WTC11 (cell line): ENCODE measurements around the gene IL21R. TPM values are rescaled to one million over a fixed set of nuclear protein-coding genes. Genes with fewer than 3 reads are reported as not detected.

Source experiments
- ATAC-seq: fragments of 200-7000 bp; cut with Tn5 transposase; 2 replicates; pipeline ENCODE4 v1.10.0; 2021; ENCODE audit warnings: mild to moderate bottlenecking, moderate library complexity
- CTCF ChIA-PET: fragments of 300-600 bp; sonication (Branson Sonifier 250); formaldehyde crosslinking; loops from one replicate; lab custom pipeline; 2021; ENCODE audit warnings: antibody characterized with exemption; lab: Charles Lee
- POLR2A ChIA-PET: fragments of 350-600 bp; sonication (Branson Sonifier 250); formaldehyde crosslinking; loops from one replicate; lab custom pipeline; 2021; ENCODE audit warnings: antibody characterized with exemption; lab: Charles Lee
- DNase-seq: peaks from one replicate; pipeline ENCODE4 v3.0.0; 2021; ENCODE audit warnings: low spot score
- H3K27ac Mint-ChIP-seq: 2 replicates; pipeline ENCODE4 v1.8.0; 2021; ENCODE audit warnings: mixed read lengths
- H3K27me3 Mint-ChIP-seq: 2 replicates; pipeline ENCODE4 v1.8.0; 2021; ENCODE audit warnings: low read depth, mild to moderate bottlenecking, moderate library complexity, mixed read lengths
- H3K36me3 Mint-ChIP-seq: 2 replicates; pipeline ENCODE4 v1.8.0; 2021; ENCODE audit warnings: mixed read lengths
- H3K4me1 Mint-ChIP-seq: 2 replicates; pipeline ENCODE4 v1.8.0; 2022; ENCODE audit warnings: mixed read lengths
- H3K4me3 Mint-ChIP-seq: 2 replicates; pipeline ENCODE4 v1.8.0; 2021; ENCODE audit warnings: mild to moderate bottlenecking, moderate library complexity, mixed read lengths
- H3K9me3 Mint-ChIP-seq: 2 replicates; pipeline ENCODE4 v1.8.0; 2021; ENCODE audit warnings: mixed read lengths
- ARID4B ChIP-seq: sonication (generic); formaldehyde crosslinking; IDR thresholded peaks from 2 replicates; pipeline ENCODE4 v1.8.0; 2023; ENCODE audit warnings: missing genetic modification reagents, mild to moderate bottlenecking, borderline replicate concordance
- CDX4 ChIP-seq: fragments of 250-450 bp; sonication (Bioruptor Pico); IDR thresholded peaks from 2 replicates; pipeline ENCODE4 v1.9.0; 2021; ENCODE audit warnings: moderate library complexity, mild to moderate bottlenecking, inconsistent platforms, borderline replicate concordance
- CREM ChIP-seq: sonication (generic); formaldehyde crosslinking; IDR thresholded peaks from 2 replicates; pipeline ENCODE4 v1.8.1; 2022; ENCODE audit warnings: mild to moderate bottlenecking, missing genetic modification reagents, moderate library complexity
- CTCF ChIP-seq: fragments of 200-600 bp; IDR thresholded peaks from 2 replicates; pipeline ENCODE4 v1.8.0; 2022; ENCODE audit warnings: antibody characterized with exemption
- FOXP1 ChIP-seq: sonication (generic); formaldehyde crosslinking; IDR thresholded peaks from 2 replicates; pipeline ENCODE4 v1.8.0; 2022; ENCODE audit warnings: missing genetic modification reagents, mild to moderate bottlenecking, moderate library complexity, borderline replicate concordance
- GABPB1 ChIP-seq: sonication (generic); formaldehyde crosslinking; IDR thresholded peaks from 2 replicates; pipeline ENCODE4 v1.8.1; 2023; ENCODE audit warnings: mild to moderate bottlenecking, missing genetic modification reagents
- GRHL2 ChIP-seq: fragments of 250-450 bp; sonication (Bioruptor Pico); IDR thresholded peaks from 2 replicates; pipeline ENCODE4 v1.8.0; 2022; ENCODE audit warnings: mild to moderate bottlenecking, moderate library complexity; ENCODE audit not compliant: insufficient replicate concordance, severe bottlenecking
- IRF2 ChIP-seq: sonication (generic); formaldehyde crosslinking; IDR thresholded peaks from 2 replicates; pipeline ENCODE4 v1.8.0; 2022; ENCODE audit warnings: low read depth, missing genetic modification reagents, borderline replicate concordance
- MXD4 ChIP-seq: fragments of 250-450 bp; sonication (Bioruptor Pico); IDR thresholded peaks from 2 replicates; pipeline ENCODE4 v1.8.0; 2021; ENCODE audit warnings: mild to moderate bottlenecking, moderate library complexity, borderline replicate concordance
- NFATC4 ChIP-seq: fragments of 250-450 bp; sonication (Bioruptor Pico); IDR thresholded peaks from 2 replicates; pipeline ENCODE4 v1.9.0; 2021; ENCODE audit warnings: mild to moderate bottlenecking
- NFE2L1 ChIP-seq: sonication (generic); formaldehyde crosslinking; IDR thresholded peaks from 2 replicates; pipeline ENCODE4 v1.8.1; 2023; ENCODE audit warnings: missing genetic modification reagents
- NFYB ChIP-seq: sonication (generic); formaldehyde crosslinking; conservative IDR thresholded peaks from 2 replicates; pipeline ENCODE4 v1.8.0; 2022; ENCODE audit warnings: low read depth, missing genetic modification reagents
- OVOL2 ChIP-seq: fragments of 250-450 bp; sonication (Bioruptor Pico); IDR thresholded peaks from 2 replicates; pipeline ENCODE4 v1.9.0; 2021; ENCODE audit warnings: mild to moderate bottlenecking, borderline replicate concordance
- PRRX2 ChIP-seq: fragments of 250-450 bp; sonication (Bioruptor Pico); IDR thresholded peaks from 2 replicates; pipeline ENCODE4 v1.8.0; 2021; ENCODE audit warnings: mild to moderate bottlenecking
- ZBTB21 ChIP-seq: sonication (generic); formaldehyde crosslinking; IDR thresholded peaks from 2 replicates; pipeline ENCODE4 v1.8.1; 2023; ENCODE audit warnings: mild to moderate bottlenecking, missing genetic modification reagents, borderline replicate concordance
- ZBTB43 ChIP-seq: sonication (generic); formaldehyde crosslinking; IDR thresholded peaks from 2 replicates; pipeline ENCODE4 v1.8.1; 2023; ENCODE audit warnings: mild to moderate bottlenecking, missing genetic modification reagents
- ZNF121 ChIP-seq: sonication (generic); formaldehyde crosslinking; IDR thresholded peaks from 2 replicates; pipeline ENCODE4 v1.8.0; 2023; ENCODE audit warnings: missing genetic modification reagents
- ZNF138 ChIP-seq: sonication (generic); formaldehyde crosslinking; conservative IDR thresholded peaks from 2 replicates; pipeline ENCODE4 v1.8.1; 2022; ENCODE audit warnings: mild to moderate bottlenecking, moderate library complexity, missing genetic modification reagents
- ZNF317 ChIP-seq: sonication (generic); formaldehyde crosslinking; IDR thresholded peaks from 2 replicates; pipeline ENCODE4 v1.8.1; 2023; ENCODE audit warnings: low read depth, mild to moderate bottlenecking, moderate library complexity, missing genetic modification reagents, borderline replicate concordance
- ZSCAN18 ChIP-seq: fragments of 250-450 bp; sonication (Bioruptor Pico); IDR thresholded peaks from 2 replicates; pipeline ENCODE4 v2.1.2; 2022; ENCODE audit warnings: mild to moderate bottlenecking, moderate library complexity
- total RNA-seq: library from RNA; stranded (reverse); gene quantifications from 3 replicates; pipeline ENCODE4 v1.2.3, GENCODE V29; 2021

IL21R gene
- total RNA-seq, 1 experiment from 2014 or later: 0.70 TPM

- POLR2A ChIA-PET: interaction anchor here (0.7 kb wide), 1 partner anchor 588 kb away, joined by 3 read pairs; no protein-coding TSS in a partner anchor
- peaks cover 21% of the 10 kb centered on the region for H3K9me3 Mint-ChIP-seq
Observed at GRCh38 chr16:27390151-27390550, 11.8 kb upstream of the IL21R start.

GRCh38 chr16:27392671-27393070 lies 9.3 kb upstream of the IL21R start:
- Mint-ChIP-seq H3K9me3 (peaks cover 21% of the 10 kb centered on the region), H3K27ac (no peak overlapping the region), H3K27me3 (peaks cover 7% of the 10 kb centered on the region), H3K36me3 (no peaks in the 10 kb centered on the region), H3K4me1 (no peaks in the 10 kb centered on the region), H3K4me3 (no peak overlapping the region)
- POLR2A ChIA-PET: no interaction called here
- DNase-seq: no peak
- CTCF ChIA-PET: no interaction called here
- no peak for ATAC-seq
- TF ChIP-seq MXD4 (CRISPR knock-in tag) (no peak), GABPB1 (CRISPR knock-in tag) (no peak), NFATC4 (CRISPR knock-in tag) (no peak), ZNF317 (CRISPR knock-in tag) (no peak), CREM (CRISPR knock-in tag) (no peak), OVOL2 (CRISPR knock-in tag) (no peak), PRRX2 (no peak), CDX4 (CRISPR knock-in tag) (no peak), ARID4B (CRISPR knock-in tag) (no peak), NFYB (no peak), GRHL2 (no peak), ZNF138 (CRISPR knock-in tag) (no peak), FOXP1 (CRISPR knock-in tag) (no peak)

More at GRCh38 chr16:27390151-27390550, 11.8 kb upstream of the IL21R start:
- H3K27ac Mint-ChIP-seq: no peak overlapping the region
- DNase-seq (no peak), ATAC-seq (no peak)
- no peaks in the 10 kb centered on the region for H3K36me3 Mint-ChIP-seq
- CTCF ChIA-PET: no interaction called here
- TF ChIP-seq OVOL2 (CRISPR knock-in tag): no peak
- TF ChIP-seq IRF2 (CRISPR knock-in tag): no peak
- TF ChIP-seq CTCF: no peak
- no peak for TF ChIP-seq FOXP1 (CRISPR knock-in tag)
- TF ChIP-seq ZNF138 (CRISPR knock-in tag): no peak
- TF ChIP-seq NFATC4 (CRISPR knock-in tag): no peak
- no peak for TF ChIP-seq ZBTB43
- TF ChIP-seq ZNF121 (CRISPR knock-in tag): no peak
- TF ChIP-seq ZSCAN18 (CRISPR knock-in tag): no peak
- TF ChIP-seq NFE2L1: no peak
- TF ChIP-seq ZBTB21 (CRISPR knock-in tag): no peak
- no peak overlapping the region for H3K4me3 Mint-ChIP-seq
- H3K4me1 Mint-ChIP-seq: no peaks in the 10 kb centered on the region
- H3K27me3 Mint-ChIP-seq: peaks cover 9% of the 10 kb centered on the region
